ENCODE measurements around the gene BMAL1. TPM values are rescaled to one million over a fixed set of nuclear protein-coding genes. Genes with fewer than 3 reads are reported as not detected.

The BMAL1 gene
- total RNA-seq, 1 donor from 2014 or later = 8.6 TPM

DNA sequence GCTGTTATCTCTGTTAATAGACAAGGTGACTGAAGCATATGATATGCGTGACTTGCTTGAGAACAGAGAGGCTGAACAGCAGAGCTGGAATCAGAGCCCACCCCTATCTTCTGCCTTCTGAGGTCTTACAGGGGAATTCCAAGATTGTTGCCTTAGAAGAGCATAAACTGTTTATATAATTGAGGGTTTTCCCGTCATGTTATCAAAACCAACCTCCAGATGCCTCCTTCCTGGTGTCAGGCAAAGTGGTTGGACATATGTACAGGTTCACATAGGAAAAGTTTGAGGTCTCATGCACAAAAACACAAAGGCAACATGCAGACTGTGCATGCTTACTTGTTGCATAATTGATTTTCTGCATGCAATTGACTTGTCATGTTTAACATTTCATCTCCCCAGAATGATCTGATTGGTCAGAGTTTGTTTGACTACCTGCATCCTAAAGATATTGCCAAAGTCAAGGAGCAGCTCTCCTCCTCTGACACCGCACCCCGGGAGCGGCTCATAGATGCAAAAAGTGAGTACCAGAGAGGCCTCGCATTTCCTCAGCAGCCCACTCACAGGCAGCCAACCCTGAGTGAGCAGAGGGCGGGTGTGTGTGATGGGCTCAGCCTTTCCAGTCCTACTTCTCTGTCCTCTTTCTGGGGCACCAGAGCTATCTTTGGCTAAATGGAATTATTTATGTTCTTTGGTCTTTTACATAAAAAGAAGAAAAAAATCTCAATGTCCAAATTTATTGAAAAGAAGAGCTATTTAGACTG lies 88.9 kb downstream of the BMAL1 start:
- Mint-ChIP-seq H3K4me3 (ENCODE audit: unreplicated experiment) (no peak overlapping the region), H3K36me3 (ENCODE audit: unreplicated experiment) (no peaks in the 10 kb centered on the region), H3K4me1 (ENCODE audit: low read depth, unreplicated experiment) (no peaks in the 10 kb centered on the region), H3K27ac (ENCODE audit: unreplicated experiment) (no peak overlapping the region), H3K27me3 (ENCODE audit: unreplicated experiment) (peaks cover 2% of the 10 kb centered on the region), H3K9me3 (ENCODE audit: unreplicated experiment) (no peaks in the 10 kb centered on the region)
- TF ChIP-seq, protein P1, sequence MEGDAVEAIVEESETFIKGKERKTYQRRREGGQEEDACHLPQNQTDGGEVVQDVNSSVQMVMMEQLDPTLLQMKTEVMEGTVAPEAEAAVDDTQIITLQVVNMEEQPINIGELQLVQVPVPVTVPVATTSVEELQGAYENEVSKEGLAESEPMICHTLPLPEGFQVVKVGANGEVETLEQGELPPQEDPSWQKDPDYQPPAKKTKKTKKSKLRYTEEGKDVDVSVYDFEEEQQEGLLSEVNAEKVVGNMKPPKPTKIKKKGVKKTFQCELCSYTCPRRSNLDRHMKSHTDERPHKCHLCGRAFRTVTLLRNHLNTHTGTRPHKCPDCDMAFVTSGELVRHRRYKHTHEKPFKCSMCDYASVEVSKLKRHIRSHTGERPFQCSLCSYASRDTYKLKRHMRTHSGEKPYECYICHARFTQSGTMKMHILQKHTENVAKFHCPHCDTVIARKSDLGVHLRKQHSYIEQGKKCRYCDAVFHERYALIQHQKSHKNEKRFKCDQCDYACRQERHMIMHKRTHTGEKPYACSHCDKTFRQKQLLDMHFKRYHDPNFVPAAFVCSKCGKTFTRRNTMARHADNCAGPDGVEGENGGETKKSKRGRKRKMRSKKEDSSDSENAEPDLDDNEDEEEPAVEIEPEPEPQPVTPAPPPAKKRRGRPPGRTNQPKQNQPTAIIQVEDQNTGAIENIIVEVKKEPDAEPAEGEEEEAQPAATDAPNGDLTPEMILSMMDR (IDR thresholded peaks at IDR 0.05; ENCODE audit: partially characterized antibody, unreplicated experiment) = no peak
- DNase-seq = no peak

DNA sequence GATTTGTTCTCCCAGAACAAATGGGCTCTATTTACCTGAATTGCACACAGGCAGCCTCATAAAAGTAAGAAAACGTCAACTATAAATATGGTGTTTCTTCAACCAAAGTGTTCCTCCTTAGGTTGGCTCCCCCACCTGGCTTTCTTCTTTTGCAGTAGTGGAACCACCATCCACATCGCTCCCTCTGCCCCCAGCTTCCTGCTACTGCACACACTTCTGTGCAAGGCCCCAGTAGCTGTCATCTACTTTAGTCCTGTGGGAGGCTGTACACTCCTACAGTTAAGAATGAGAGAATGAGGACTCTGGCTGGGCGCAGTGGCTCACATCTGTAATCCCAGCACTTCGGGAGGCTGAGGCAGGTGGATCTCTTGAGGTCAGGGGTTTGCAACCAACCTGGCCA lies 89.5 kb downstream of the BMAL1 start:
- Mint-ChIP-seq H3K27ac (ENCODE audit: unreplicated experiment) (no peak overlapping the region), H3K4me1 (ENCODE audit: low read depth, unreplicated experiment) (no peaks in the 10 kb centered on the region), H3K27me3 (ENCODE audit: unreplicated experiment) (peaks cover 2% of the 10 kb centered on the region), H3K9me3 (ENCODE audit: unreplicated experiment) (no peaks in the 10 kb centered on the region), H3K4me3 (ENCODE audit: unreplicated experiment) (no peak overlapping the region), H3K36me3 (ENCODE audit: unreplicated experiment) (no peaks in the 10 kb centered on the region)
- no peak for DNase-seq
- TF ChIP-seq, protein P1 (IDR thresholded peaks at IDR 0.05; ENCODE audit: partially characterized antibody, unreplicated experiment) = no peak

DNA sequence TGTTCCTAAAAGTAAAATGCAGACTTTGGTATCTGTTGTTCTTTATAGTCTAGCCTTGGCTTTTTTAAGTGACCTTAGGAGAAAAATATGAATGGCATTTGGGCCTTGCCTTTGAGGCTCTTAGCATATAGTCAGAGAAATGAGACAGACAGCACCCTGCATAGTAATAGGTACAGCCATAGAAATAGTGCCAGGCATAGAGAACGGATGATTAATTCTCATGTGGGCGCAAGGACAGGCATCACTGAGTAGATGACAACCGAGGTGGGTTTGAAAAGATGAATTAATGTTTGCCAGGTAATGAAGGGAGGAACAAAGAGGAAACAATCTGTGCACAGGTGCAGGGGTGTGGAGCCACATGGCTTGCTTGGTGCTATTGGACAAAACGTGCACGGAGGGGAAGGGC lies 90.5 kb downstream of the BMAL1 start:
- Mint-ChIP-seq H3K27me3 (ENCODE audit: unreplicated experiment) (peaks cover 2% of the 10 kb centered on the region), H3K27ac (ENCODE audit: unreplicated experiment) (no peak overlapping the region), H3K36me3 (ENCODE audit: unreplicated experiment) (no peaks in the 10 kb centered on the region), H3K9me3 (ENCODE audit: unreplicated experiment) (no peaks in the 10 kb centered on the region), H3K4me1 (ENCODE audit: low read depth, unreplicated experiment) (no peaks in the 10 kb centered on the region), H3K4me3 (ENCODE audit: unreplicated experiment) (no peak overlapping the region)
- TF ChIP-seq, protein P1 (IDR thresholded peaks at IDR 0.05; ENCODE audit: partially characterized antibody, unreplicated experiment) = no peak
- no peak for DNase-seq

DNA sequence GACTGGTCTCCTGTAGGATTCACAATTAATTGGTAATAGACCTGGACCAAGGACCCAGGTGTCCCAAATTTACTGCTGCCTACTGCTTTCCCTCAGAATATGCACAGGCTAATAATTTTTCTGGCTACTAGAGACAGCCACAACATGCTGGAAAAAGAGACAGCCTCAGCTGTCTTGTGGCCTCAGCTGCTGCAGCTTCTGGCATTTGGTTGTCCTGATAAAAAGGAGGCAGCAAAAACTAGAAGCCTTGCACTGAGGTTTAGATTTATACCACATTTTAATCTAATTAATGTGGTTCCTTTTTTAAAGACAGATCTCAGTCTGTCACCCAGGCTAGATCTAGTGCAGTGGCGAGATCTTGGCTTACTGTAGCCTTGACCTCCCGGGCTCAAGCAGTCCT lies 95.6 kb downstream of the BMAL1 start:
- Mint-ChIP-seq H3K4me1 (ENCODE audit: low read depth, unreplicated experiment) (no peaks in the 10 kb centered on the region), H3K36me3 (ENCODE audit: unreplicated experiment) (no peaks in the 10 kb centered on the region), H3K27me3 (ENCODE audit: unreplicated experiment) (peaks cover under 1% of the 10 kb centered on the region), H3K4me3 (ENCODE audit: unreplicated experiment) (no peak overlapping the region), H3K9me3 (ENCODE audit: unreplicated experiment) (peaks cover 5% of the 10 kb centered on the region), H3K27ac (ENCODE audit: unreplicated experiment) (no peak overlapping the region)
- DNase-seq = no peak
- TF ChIP-seq, protein P1 (IDR thresholded peaks at IDR 0.05; ENCODE audit: partially characterized antibody, unreplicated experiment) = no peak

GRCh38 chr11:13375798-13376197 lies 98.2 kb downstream of the BMAL1 start:
- TF ChIP-seq, protein P1 (IDR thresholded peaks at IDR 0.05; ENCODE audit: partially characterized antibody, unreplicated experiment) = no peak
- no peak for DNase-seq
- no peak overlapping the region for H3K27ac Mint-ChIP-seq (ENCODE audit: unreplicated experiment)
- no peaks in the 10 kb centered on the region for H3K27me3 Mint-ChIP-seq (ENCODE audit: unreplicated experiment)
- no peaks in the 10 kb centered on the region for H3K4me1 Mint-ChIP-seq (ENCODE audit: low read depth, unreplicated experiment)
- peaks cover 5% of the 10 kb centered on the region for H3K9me3 Mint-ChIP-seq (ENCODE audit: unreplicated experiment)
- H3K4me3 Mint-ChIP-seq (ENCODE audit: unreplicated experiment) = no peak overlapping the region
- H3K36me3 Mint-ChIP-seq (ENCODE audit: unreplicated experiment) = no peaks in the 10 kb centered on the region
